ENCODE data around the gene PTPN4. TPM values are rescaled to one million over a fixed set of nuclear protein-coding genes. Genes with fewer than 3 reads are reported as not detected.
"Not testable (repeated sequence)": the region's sequence is repeated elsewhere in the genome, so short reads cannot be mapped to it uniquely, and the experiment has no call there.

The PTPN4 gene
- total and polyA plus RNA-seq, 9 donors = 6.3 to 36.3 (median 14.1) TPM

GRCh38 chr2:119801989-119802388 lies 42.3 kb downstream of the PTPN4 start:
- H3K4me1 ChIP-seq (ENCODE audit: control insufficient read depth, insufficient read depth, low read length); H3K9me3 ChIP-seq (replicated peaks; ENCODE audit: control insufficient read depth, low read depth, low read length); H3K4me3 ChIP-seq (ENCODE audit: low read length); H3K27ac ChIP-seq (ENCODE audit: low read length); DNase-seq; H3K27me3 ChIP-seq (ENCODE audit: control insufficient read depth, insufficient read depth, low read length); H3K36me3 ChIP-seq (ENCODE audit: control insufficient read depth, insufficient read depth, low read length): not testable (repeated sequence)
- WGBS (ENCODE audit: insufficient coverage) = 83% methylated on average over 1 of the region's 10 CpGs

- DNase-seq = no peak
- WGBS (ENCODE audit: insufficient coverage) = no CpG with 5 or more reads among the region's 2 CpGs
- H3K9me3 ChIP-seq (replicated peaks; ENCODE audit: control insufficient read depth, low read depth, low read length) = no peaks in the 10 kb centered on the region
- H3K4me1 ChIP-seq (ENCODE audit: control insufficient read depth, insufficient read depth, low read length) = no peaks in the 10 kb centered on the region
- no peaks in the 10 kb centered on the region for H3K27me3 ChIP-seq (ENCODE audit: control insufficient read depth, insufficient read depth, low read length)
- H3K36me3 ChIP-seq (ENCODE audit: control insufficient read depth, insufficient read depth, low read length) = no peaks in the 10 kb centered on the region
- H3K4me3 ChIP-seq (ENCODE audit: low read length) = no peak overlapping the region
- no peak overlapping the region for H3K27ac ChIP-seq (ENCODE audit: low read length)
Observed at GRCh38 chr2:119803101-119803500, 43.4 kb downstream of the PTPN4 start.

GRCh38 chr2:119804409-119804808 lies 44.7 kb downstream of the PTPN4 start:
- H3K9me3 ChIP-seq (replicated peaks; ENCODE audit: control insufficient read depth, low read depth, low read length); H3K36me3 ChIP-seq (ENCODE audit: control insufficient read depth, insufficient read depth, low read length); DNase-seq; H3K4me3 ChIP-seq (ENCODE audit: low read length); H3K4me1 ChIP-seq (ENCODE audit: control insufficient read depth, insufficient read depth, low read length); H3K27me3 ChIP-seq (ENCODE audit: control insufficient read depth, insufficient read depth, low read length); H3K27ac ChIP-seq (ENCODE audit: low read length): not testable (repeated sequence)
- 90% methylated on average over 2 of the region's 6 CpGs for WGBS (ENCODE audit: insufficient coverage)

GRCh38 chr2:119808516-119809147 lies 48.9 kb downstream of the PTPN4 start:
- Histone ChIP-seq H3K27me3 (ENCODE audit: control insufficient read depth, insufficient read depth, low read length) (no peaks in the 10 kb centered on the region), H3K36me3 (ENCODE audit: control insufficient read depth, insufficient read depth, low read length) (peaks cover 5% of the 10 kb centered on the region), H3K27ac (ENCODE audit: low read length) (no peak overlapping the region), H3K9me3 (replicated peaks; ENCODE audit: control insufficient read depth, low read depth, low read length) (no peaks in the 10 kb centered on the region), H3K4me3 (ENCODE audit: low read length) (no peak overlapping the region), H3K4me1 (ENCODE audit: control insufficient read depth, insufficient read depth, low read length) (no peaks in the 10 kb centered on the region)
- WGBS (ENCODE audit: insufficient coverage) = 60% methylated on average over 1 of the region's 3 CpGs
- DNase-seq = no peak

- Histone ChIP-seq H3K4me3 (ENCODE audit: low read length) (no peak overlapping the region), H3K36me3 (ENCODE audit: control insufficient read depth, insufficient read depth, low read length) (peaks cover 5% of the 10 kb centered on the region), H3K9me3 (replicated peaks; ENCODE audit: control insufficient read depth, low read depth, low read length) (no peaks in the 10 kb centered on the region), H3K27ac (ENCODE audit: low read length) (no peak overlapping the region), H3K27me3 (ENCODE audit: control insufficient read depth, insufficient read depth, low read length) (no peaks in the 10 kb centered on the region), H3K4me1 (ENCODE audit: control insufficient read depth, insufficient read depth, low read length) (no peaks in the 10 kb centered on the region)
- WGBS (ENCODE audit: insufficient coverage) = 15% methylated on average over 4 of the region's 6 CpGs
- DNase-seq = peak; percentile 91
Observed at GRCh38 chr2:119809339-119810048, 49.8 kb downstream of the PTPN4 start.

- H3K27ac ChIP-seq (ENCODE audit: low read length) = no peak overlapping the region
- no peak for DNase-seq
- peaks cover 5% of the 10 kb centered on the region for H3K36me3 ChIP-seq (ENCODE audit: control insufficient read depth, insufficient read depth, low read length)
- H3K4me1 ChIP-seq (ENCODE audit: control insufficient read depth, insufficient read depth, low read length) = no peaks in the 10 kb centered on the region
- H3K27me3 ChIP-seq (ENCODE audit: control insufficient read depth, insufficient read depth, low read length) = no peaks in the 10 kb centered on the region
- H3K9me3 ChIP-seq (replicated peaks; ENCODE audit: control insufficient read depth, low read depth, low read length) = no peaks in the 10 kb centered on the region
- no CpG with 5 or more reads among the region's 2 CpGs for WGBS (ENCODE audit: insufficient coverage)
- no peak overlapping the region for H3K4me3 ChIP-seq (ENCODE audit: low read length)
Observed at GRCh38 chr2:119810049-119810630, 50.4 kb downstream of the PTPN4 start.

GRCh38 chr2:119814216-119814615 lies 54.5 kb downstream of the PTPN4 start:
- peaks cover 5% of the 10 kb centered on the region for H3K36me3 ChIP-seq (ENCODE audit: control insufficient read depth, insufficient read depth, low read length)
- no peaks in the 10 kb centered on the region for H3K4me1 ChIP-seq (ENCODE audit: control insufficient read depth, insufficient read depth, low read length)
- H3K27me3 ChIP-seq (ENCODE audit: control insufficient read depth, insufficient read depth, low read length) = no peaks in the 10 kb centered on the region
- H3K27ac ChIP-seq (ENCODE audit: low read length) = no peak overlapping the region
- no peak for DNase-seq
- peaks cover 6% of the 10 kb centered on the region for H3K9me3 ChIP-seq (replicated peaks; ENCODE audit: control insufficient read depth, low read depth, low read length)
- no peak overlapping the region for H3K4me3 ChIP-seq (ENCODE audit: low read length)

- Histone ChIP-seq H3K36me3 (ENCODE audit: control insufficient read depth, insufficient read depth, low read length) (no peaks in the 10 kb centered on the region), H3K4me3 (ENCODE audit: low read length) (no peak overlapping the region), H3K9me3 (replicated peaks; ENCODE audit: control insufficient read depth, low read depth, low read length) (peaks cover 6% of the 10 kb centered on the region), H3K27me3 (ENCODE audit: control insufficient read depth, insufficient read depth, low read length) (no peaks in the 10 kb centered on the region), H3K4me1 (ENCODE audit: control insufficient read depth, insufficient read depth, low read length) (no peaks in the 10 kb centered on the region), H3K27ac (ENCODE audit: low read length) (no peak overlapping the region)
- no peak for DNase-seq
- no CpG with 5 or more reads among the region's 2 CpGs for WGBS (ENCODE audit: insufficient coverage)
Observed at GRCh38 chr2:119818792-119819191, 59.1 kb downstream of the PTPN4 start.

- H3K4me3 ChIP-seq (ENCODE audit: low read length) = no peak overlapping the region
- WGBS (ENCODE audit: insufficient coverage) = no CpG with 5 or more reads among the region's 6 CpGs
- no peak overlapping the region for H3K27ac ChIP-seq (ENCODE audit: low read length)
- H3K36me3 ChIP-seq (ENCODE audit: control insufficient read depth, insufficient read depth, low read length) = no peaks in the 10 kb centered on the region
- DNase-seq = no peak
- no peaks in the 10 kb centered on the region for H3K4me1 ChIP-seq (ENCODE audit: control insufficient read depth, insufficient read depth, low read length)
- peaks cover 6% of the 10 kb centered on the region for H3K9me3 ChIP-seq (replicated peaks; ENCODE audit: control insufficient read depth, low read depth, low read length)
- no peaks in the 10 kb centered on the region for H3K27me3 ChIP-seq (ENCODE audit: control insufficient read depth, insufficient read depth, low read length)
Observed at GRCh38 chr2:119819846-119820245, 60.1 kb downstream of the PTPN4 start.

- no peak overlapping the region for H3K27ac ChIP-seq (ENCODE audit: low read length)
- no peak overlapping the region for H3K4me3 ChIP-seq (ENCODE audit: low read length)
- no peaks in the 10 kb centered on the region for H3K4me1 ChIP-seq (ENCODE audit: control insufficient read depth, insufficient read depth, low read length)
- H3K27me3 ChIP-seq (ENCODE audit: control insufficient read depth, insufficient read depth, low read length) = no peaks in the 10 kb centered on the region
- H3K9me3 ChIP-seq (replicated peaks; ENCODE audit: control insufficient read depth, low read depth, low read length) = peaks cover 6% of the 10 kb centered on the region
- peak; percentile 8 for DNase-seq
- no peaks in the 10 kb centered on the region for H3K36me3 ChIP-seq (ENCODE audit: control insufficient read depth, insufficient read depth, low read length)
Observed at GRCh38 chr2:119820275-119820674, 60.6 kb downstream of the PTPN4 start.
